Left lung (tissue), 10 donors: ENCODE results near the gene TNKS2. TPM values are rescaled to one million over a fixed set of nuclear protein-coding genes. Genes with fewer than 3 reads are reported as not detected.

Experiments used
- ATAC-seq: fragments of 200-7000 bp; cut with Tn5 transposase; one replicate; pipeline ENCODE4 v1.9.1; 2020; ENCODE audit warnings: moderate library complexity
- DNase-seq, 4 donors: peaks; one replicate each; pipeline ENCODE4 v3.0.0-alpha.2; 2013 to 2020
- H3K27ac ChIP-seq, 2 donors: fragments of 200-600 bp; sonication (generic) in 1 of 2; one replicate each; pipeline versions ENCODE4 v1.5.0 to v1.8.0; 2020 to 2021
- H3K27me3 ChIP-seq, 2 donors: fragments of 200-600 bp; sonication (generic) in 1 of 2; one replicate each; pipeline versions ENCODE4 v1.5.0 to v1.8.0; 2020 to 2021
- H3K36me3 ChIP-seq, 2 donors: fragments of 200-600 bp; sonication (generic) in 1 of 2; one replicate each; pipeline versions ENCODE4 v1.5.0 to v1.8.0; 2020 to 2021
- H3K4me1 ChIP-seq, 2 donors: fragments of 200-600 bp; one replicate each; pipeline ENCODE4 v1.8.0; 2021
- H3K4me3 ChIP-seq, 2 donors: fragments of 200-600 bp; sonication (generic) in 1 of 2; one replicate each; pipeline versions ENCODE4 v1.5.0 to v1.8.0; 2020 to 2021; ENCODE audit warnings: mild to moderate bottlenecking in 1 of 2
- H3K9me3 ChIP-seq, 2 donors: fragments of 200-600 bp; sonication (generic) in 1 of 2; one replicate each; pipeline versions ENCODE4 v1.5.0 to v1.8.0; 2020 to 2021
- CTCF ChIP-seq, 2 donors: fragments of 200-600 bp; sonication (generic) in 1 of 2; IDR thresholded peaks; one replicate each; pipeline versions ENCODE4 v1.5.0 to v1.8.0; 2021; ENCODE audit warnings: antibody characterized with exemption in 2 of 2
- intact Hi-C, 2 donors: fragments of 100-400 bp; cut with DNase I; formaldehyde crosslinking; loops; one replicate each; pipeline versions ENCODE4 v1.11.2 to v1.14.2; 2022
- polyA plus RNA-seq, 6 donors: library from polyadenylated mRNA; unstranded; fragments of 120-200 nt; gene quantifications; one replicate each; pipeline ENCODE4 v1.2.1, GENCODE V29; 2013; ENCODE audit not compliant: insufficient read length in 6 of 6
- total RNA-seq, 2 donors: library from RNA; stranded (reverse); fragmentation: NEBNext Ultra II Directional; extraction: Animal tissue kit (Norgen Biotek cat#: 25700); gene quantifications; one replicate each; pipeline ENCODE4 v1.2.1, GENCODE V29; 2021
- donor health status: DM: no; HTN: yes; CAD: no.
- donor health status: DM: no; HTN: no; CAD: no.

TNKS2 gene
- total and polyA plus RNA-seq, 8 donors = 37.1 to 66.0 (median 57.7) TPM

- intact Hi-C loops = no loop called here
- DNase-seq (no peak), ATAC-seq (no peak)
- Histone ChIP-seq H3K36me3 (no peaks in the 10 kb centered on the region), H3K4me3 (no peak overlapping the region), H3K4me1 (no peaks in the 10 kb centered on the region), H3K27ac (no peak overlapping the region), H3K9me3 (no peaks in the 10 kb centered on the region), H3K27me3 (no peaks in the 10 kb centered on the region)
- no peak for TF ChIP-seq CTCF (IDR thresholded peaks at IDR 0.05)
These were observed 26.3 kb upstream of the TNKS2 start for GRCh38 chr10:91771907-91772306.

GRCh38 chr10:91772461-91772860, 25.8 kb upstream of the TNKS2 start:
- Histone ChIP-seq H3K4me3 (no peak overlapping the region), H3K27me3 (no peaks in the 10 kb centered on the region), H3K27ac (no peak overlapping the region), H3K36me3 (no peaks in the 10 kb centered on the region), H3K9me3 (no peaks in the 10 kb centered on the region), H3K4me1 (no peaks in the 10 kb centered on the region)
- intact Hi-C loops = no loop called here
- no peak for ATAC-seq
- no peak for TF ChIP-seq CTCF (IDR thresholded peaks at IDR 0.05)
- DNase-seq = no peak

- H3K27ac ChIP-seq = no peak overlapping the region
- no peaks in the 10 kb centered on the region for H3K9me3 ChIP-seq
- ATAC-seq = no peak
- no peaks in the 10 kb centered on the region for H3K4me1 ChIP-seq
- intact Hi-C loops = no loop called here
- H3K4me3 ChIP-seq = no peak overlapping the region
- no peak for DNase-seq
- H3K27me3 ChIP-seq = no peaks in the 10 kb centered on the region
- TF ChIP-seq CTCF (IDR thresholded peaks at IDR 0.05) = no peak
- no peaks in the 10 kb centered on the region for H3K36me3 ChIP-seq
These were observed 25.4 kb upstream of the TNKS2 start for GRCh38 chr10:91772869-91773268.

- Histone ChIP-seq H3K9me3 (no peaks in the 10 kb centered on the region), H3K36me3 (no peaks in the 10 kb centered on the region), H3K27me3 (no peaks in the 10 kb centered on the region), H3K4me1 (no peaks in the 10 kb centered on the region), H3K4me3 (no peak overlapping the region), H3K27ac (no peak overlapping the region)
- TF ChIP-seq CTCF (IDR thresholded peaks at IDR 0.05) = no peak
- ATAC-seq (no peak), DNase-seq (no peak)
- intact Hi-C loops = no loop called here
These were observed 23.7 kb upstream of the TNKS2 start for GRCh38 chr10:91774571-91774970.

GRCh38 chr10:91775731-91776130, 22.5 kb upstream of the TNKS2 start:
- H3K36me3 ChIP-seq = no peaks in the 10 kb centered on the region
- H3K27ac ChIP-seq = no peak overlapping the region
- H3K9me3 ChIP-seq = no peaks in the 10 kb centered on the region
- no peak overlapping the region for H3K4me3 ChIP-seq
- DNase-seq (no peak), ATAC-seq (no peak)
- no peaks in the 10 kb centered on the region for H3K4me1 ChIP-seq
- no peak for TF ChIP-seq CTCF (IDR thresholded peaks at IDR 0.05)
- intact Hi-C loops = no loop called here
- H3K27me3 ChIP-seq = no peaks in the 10 kb centered on the region
